Epidermal melanocyte (primary cell): ENCODE measurements around the gene NSMF.

ENCODE experiments used
- DNase-seq: peaks from one replicate; pipeline ENCODE4 v3.0.0; 2011; ENCODE audit warnings: low spot score; ENCODE audit not compliant: insufficient read length

NSMF gene

DNA sequence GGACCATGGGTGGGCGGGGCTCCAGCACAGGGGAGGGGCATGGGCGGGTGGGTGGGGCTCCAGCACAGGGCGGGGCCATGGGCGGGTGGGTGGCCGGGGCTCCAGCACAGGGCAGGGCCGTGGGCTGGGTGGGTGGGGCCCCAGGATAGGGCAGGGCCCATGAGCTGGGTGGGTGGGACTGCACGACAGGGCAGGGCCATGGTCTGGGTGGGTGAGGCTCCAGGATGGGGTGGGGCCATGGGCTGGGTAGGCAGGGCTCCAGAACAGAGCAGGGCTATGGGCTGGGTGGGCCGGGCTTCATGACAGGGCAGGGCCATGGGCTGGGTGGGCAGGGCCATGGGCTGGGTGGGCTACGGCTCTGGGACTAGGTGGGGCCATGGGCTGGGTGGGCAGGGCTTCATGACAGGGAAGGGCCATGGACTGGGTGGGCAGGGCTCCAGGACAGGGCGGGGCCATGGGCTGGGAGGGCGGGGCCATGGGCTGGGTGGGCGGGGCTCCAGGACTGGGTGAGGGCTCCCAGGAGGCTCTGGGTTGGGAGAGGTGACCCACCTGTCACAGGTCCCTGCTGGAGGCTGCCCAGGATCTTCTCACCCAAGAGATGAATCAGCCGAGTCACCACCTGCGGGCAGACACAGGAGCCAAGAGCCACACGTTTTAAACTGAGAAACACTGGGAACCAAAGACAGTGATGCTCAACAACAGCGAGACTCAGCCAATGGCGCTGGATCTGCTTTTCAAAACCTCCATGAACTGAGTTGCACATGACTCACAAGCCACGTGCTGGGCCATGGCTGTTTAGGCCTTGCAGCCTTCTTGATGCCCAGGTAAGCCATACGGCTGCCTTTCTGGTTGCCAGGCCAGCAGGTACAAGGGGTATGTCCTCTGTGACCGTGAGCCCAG, 33.6 kb upstream of the NSMF start:
- DNase-seq, result no peak

DNA sequence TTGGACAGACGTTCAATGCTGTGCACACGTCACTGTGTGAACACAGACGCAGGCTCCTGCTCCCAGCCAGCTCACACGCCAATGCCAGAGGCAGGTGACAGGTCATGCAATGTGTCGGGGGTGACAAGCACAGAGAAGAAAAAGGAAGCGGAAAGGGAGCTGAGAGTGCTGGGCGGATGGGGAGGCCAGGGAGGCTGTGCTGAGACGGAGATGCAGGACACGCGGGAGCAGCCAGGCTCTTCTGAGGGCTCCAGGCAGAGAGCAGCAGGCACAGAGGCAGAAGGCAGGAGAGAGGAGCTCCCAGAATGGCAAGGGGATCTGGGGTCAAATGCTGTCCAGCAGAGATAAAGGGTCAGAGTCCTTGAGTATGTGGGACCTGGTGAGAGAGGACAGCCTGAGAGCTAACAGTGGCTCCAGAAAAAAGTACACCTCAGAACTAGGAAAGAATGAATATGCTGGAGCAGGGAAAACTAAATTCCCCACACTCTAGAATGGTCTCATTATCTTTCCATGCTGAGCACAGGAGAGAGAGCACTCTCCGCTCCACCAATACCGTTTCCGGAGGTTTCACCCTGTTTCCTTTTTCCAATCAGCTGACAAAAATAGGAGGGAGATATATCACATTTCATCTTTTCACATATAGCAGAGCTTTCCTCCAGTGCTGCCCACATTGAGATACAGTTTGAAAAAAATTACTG, 32.8 kb upstream of the NSMF start:
- DNase-seq, result no peak

DNA sequence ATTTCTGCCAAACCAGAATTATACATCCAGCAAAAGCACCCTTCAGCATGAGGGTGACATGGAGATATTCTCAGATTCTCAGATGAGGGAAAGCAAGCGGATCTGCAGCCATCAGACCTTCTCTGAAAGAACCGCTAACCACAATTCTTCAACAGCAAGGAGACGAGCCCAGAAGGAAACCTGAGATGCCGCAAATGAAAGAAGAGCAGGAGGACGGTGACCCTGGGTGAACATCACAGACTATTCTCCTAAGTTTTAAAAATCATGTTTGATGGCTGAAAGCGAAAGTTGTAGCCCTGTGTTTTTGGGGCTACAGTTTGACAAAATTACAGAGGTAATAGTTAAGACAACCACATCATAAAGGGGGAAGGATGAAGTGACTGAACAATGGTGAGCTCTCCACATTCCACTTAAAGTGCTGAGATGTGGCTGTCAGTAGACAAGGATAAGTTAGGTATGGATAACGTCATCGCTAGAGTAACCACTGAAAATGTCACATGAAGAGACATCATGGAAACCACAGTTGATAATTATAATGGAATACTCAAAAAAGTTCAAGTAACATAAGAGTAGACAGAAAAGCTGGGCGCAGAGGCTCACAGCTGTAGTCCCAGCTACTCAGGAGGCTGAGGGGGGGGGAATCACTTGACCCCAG, 31.5 kb upstream of the NSMF start:
- no peak for DNase-seq

DNA sequence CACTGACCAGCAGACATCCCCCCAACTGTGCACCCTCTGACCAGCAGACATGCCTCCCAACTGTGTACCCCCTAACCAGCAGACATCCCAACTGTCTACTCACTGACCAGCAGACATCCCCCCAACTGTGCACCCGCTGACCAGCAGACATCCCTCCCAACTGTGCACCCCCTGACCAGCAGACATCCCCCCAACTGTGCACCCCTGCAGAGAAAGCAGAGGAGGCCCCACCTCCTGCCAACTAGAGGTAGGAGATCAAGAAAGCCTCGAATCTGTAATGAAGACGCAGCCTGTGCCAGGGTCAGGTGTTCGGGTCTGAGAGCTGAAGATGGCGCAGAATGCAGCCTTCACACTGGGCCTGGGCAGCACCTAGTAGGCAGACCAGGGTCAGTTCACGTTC, 29.8 kb upstream of the NSMF start:
- no peak for DNase-seq

DNA sequence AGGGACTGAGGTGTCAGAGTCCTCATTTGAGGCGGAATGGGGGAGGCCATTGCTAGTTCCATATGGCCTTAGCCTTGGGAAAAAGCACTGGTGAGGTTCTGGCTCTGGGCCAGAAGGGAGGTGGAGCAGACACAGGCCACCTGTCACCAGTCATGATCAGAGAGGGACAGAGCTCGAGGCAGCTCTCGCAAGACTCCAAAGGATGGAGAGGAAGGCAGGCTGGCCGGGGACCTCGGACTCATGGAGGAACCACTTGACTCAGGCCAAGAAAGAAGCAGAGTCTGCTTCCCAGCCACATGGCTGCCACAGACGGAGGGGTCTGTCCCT, 29.2 kb upstream of the NSMF start:
- DNase-seq, result no peak

DNA sequence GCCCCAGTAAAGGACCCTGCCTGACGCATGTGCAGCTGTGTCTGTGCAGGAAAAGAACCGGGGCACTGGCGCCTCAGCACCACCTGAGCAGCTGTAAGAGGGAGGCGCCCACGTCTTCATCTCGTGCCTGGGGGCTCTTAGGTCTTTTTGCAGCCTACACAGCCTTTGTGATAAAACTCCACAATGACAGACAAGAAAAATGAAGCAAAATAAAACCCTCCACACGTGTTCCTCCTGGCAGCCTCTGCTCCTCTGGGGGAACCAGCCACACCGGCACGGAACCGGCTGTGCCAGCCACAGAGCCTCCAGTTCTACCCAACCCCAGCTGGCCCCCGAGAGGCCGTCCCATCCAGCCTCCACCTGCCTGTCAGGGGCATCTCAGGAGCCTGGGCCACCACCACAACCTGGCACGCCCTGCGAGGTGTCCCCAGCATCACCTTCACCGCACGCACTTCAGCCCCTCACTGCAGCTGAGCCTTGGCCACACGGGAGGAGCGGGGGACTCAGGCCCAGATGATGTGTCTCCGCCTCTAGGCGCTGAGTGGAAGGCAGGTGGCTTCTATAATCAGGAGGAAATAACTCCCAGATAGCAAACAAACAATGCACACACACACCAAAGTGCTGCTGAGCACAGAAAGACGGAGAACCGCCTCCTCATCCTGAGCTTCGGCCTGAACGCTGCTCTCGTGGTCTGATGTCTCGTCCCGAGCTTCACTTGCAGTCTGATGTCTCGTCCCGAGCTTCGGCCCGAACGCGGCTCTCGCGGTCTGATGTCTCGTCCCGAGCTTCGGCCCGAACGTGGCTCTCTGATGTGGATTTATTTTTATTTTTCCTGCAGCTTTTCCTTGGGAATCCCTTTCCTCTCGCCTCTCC, 28.6 kb upstream of the NSMF start:
- no peak for DNase-seq

DNA sequence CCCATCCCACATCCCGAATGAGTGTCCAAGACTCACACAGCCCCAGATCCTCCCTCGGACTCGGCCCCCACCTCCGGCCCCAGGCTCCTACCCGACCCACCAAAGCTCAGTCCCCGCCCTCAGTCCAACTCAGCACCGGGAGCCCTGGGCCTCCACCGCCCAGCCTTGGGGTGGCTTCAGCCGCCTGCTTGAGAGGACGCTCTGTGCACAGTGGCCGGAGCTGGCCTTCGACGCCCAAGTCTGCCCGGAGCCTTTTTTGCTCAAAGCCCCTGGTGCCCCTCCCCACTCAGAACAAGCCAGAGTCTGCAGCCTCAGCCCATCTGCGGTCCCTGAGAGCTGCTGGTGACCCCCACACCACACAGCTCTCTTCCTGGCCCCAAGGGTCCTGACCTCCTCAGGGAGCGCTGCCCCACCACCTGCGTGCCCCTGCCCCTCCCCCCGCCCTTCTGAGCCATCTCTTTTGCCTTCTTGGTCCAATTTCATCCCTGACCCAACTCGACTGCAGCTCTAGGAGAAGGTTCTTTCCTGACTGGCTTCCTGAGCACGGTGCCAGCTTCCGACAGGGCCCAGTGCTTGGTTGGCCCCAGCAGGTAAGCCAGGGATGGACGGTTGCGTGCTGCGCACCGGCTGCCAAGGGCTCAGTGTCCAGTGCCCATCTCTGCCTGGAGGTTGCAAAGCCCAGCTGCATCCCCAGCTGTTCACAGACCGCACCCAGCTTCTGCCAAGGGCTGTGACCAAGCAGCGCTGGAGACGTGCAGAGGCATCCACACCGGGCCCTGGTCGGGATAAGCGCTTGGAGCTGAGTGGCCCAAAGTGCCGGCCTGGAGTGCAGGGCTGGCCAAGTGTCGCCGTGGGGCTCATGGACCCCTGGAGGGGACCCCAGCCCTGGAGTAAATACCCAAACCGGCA, 27.7 kb upstream of the NSMF start:
- DNase-seq, result no peak

DNA sequence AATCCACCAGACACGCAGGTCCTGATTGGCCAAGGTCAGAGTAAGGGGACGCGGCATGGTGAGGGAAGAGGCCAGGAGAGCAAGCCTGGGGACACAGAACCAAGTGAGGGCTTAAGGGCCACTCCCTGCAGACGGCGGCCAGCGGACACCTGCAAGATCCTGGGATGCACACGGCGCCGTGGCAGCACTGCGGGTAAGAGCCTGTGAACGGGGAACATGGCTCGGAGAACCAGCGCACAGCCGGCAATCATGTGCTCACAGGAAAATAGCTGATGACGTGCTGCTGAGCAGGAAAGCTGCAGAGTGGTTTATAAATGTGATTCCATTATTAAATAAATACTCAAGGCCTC, 27.0 kb upstream of the NSMF start:
- DNase-seq, result no peak

DNA sequence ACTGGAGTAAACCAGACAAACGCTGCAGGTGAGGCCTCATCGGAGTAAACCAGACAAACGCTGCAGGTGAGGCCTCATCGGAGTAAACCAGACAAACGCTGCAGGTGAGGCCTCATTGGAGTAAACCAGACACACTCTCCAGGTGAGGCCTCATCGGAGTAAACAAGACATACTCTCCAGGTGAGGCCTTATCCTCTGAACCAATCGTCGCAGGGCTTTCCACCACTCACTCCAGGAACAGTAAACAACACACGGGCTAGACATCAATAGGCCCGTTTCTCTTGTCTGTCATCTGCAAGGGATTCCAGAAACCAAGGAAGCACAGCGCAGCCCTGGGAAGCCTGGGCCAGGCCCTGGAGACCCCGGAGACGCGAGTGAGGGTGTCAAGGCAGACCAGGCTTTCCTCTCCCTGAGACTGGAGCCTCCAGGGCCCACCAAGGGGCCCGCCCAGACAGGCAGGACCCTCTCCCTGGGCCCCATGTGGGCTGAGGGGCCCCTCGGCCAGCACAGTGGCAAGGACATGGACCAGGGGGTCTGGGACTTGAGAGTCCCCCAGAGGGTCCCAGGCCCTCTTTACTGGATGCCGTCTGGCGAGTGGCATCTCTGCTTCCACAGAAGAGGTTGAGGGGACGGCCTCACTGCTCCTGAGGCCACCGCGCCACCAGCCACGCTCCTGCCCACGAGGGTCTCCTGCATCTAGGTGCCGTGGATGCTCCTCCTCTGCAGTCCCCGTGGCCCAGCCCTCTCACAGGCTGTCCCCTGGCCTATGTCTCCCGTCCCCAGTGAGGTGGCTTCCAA, 26.4 kb upstream of the NSMF start:
- DNase-seq, result no peak

DNA sequence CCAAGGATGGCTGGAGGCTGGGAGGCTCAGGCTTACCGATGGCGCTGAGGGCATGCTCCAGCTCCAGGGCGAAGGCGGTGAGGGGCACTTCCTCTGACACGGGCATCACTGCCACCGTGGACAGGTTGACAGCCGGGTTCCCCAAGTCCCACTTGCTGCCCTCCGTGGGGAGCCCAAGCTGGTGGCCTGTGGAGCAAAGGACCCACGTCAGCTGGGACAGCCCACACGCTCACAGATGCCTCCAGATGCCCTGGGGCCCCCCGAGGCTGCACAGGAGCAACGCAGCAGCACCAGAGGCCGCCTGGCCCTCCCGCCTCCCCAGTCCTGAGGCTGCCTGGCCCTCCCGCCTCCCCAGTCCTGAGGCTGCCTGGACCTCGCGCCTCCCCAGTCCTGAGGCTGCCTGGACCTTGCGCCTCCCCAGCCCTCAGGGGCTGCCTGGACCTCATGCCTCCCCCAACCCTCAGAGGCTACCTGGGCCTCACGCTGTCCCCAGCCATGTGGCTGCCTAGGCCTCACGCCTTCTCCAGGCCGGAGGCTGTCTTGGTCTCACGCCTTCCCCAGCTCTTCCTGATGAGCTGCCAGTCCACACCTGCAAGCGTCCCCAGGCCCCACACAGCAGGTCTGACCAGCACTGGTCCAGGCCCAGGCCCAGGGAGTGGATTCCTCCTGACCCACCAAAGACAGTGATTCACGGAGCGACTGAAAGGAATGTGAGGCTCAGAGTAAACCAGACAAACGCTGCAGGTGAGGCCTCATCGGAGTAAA, 25.6 kb upstream of the NSMF start:
- no peak for DNase-seq

DNA sequence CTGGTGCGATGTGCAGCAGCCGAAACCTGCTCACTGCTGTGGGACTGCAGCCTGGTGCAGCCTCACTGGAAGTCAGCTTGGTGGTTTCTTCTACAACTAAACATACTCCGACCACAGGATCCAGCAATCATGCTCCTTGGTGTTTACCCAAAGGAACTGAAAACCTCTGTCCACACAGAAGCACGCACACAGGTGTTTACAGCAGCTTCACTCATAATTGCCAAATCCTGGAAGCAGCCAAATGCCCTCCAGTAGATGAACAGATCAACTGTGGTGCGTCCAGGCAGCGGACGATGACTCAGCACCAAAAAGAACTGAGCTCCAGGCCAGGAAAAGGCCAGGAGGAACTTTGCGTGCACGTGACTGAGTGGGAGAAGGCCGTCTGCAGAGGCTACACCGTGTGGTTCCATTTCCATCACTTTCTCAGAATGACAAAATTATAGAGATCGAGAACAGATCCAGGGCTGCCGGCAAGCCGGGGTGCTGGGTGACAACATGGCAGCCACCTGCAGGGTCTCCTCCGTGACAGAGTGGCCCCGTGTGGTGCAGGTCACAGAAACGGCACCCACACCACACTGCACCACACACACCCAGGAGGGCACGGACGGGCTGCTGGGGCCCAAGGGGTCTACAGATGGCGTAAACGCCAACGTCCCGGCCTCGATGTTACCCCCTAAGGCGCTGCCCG, 23.1 kb upstream of the NSMF start:
- no peak for DNase-seq

DNA sequence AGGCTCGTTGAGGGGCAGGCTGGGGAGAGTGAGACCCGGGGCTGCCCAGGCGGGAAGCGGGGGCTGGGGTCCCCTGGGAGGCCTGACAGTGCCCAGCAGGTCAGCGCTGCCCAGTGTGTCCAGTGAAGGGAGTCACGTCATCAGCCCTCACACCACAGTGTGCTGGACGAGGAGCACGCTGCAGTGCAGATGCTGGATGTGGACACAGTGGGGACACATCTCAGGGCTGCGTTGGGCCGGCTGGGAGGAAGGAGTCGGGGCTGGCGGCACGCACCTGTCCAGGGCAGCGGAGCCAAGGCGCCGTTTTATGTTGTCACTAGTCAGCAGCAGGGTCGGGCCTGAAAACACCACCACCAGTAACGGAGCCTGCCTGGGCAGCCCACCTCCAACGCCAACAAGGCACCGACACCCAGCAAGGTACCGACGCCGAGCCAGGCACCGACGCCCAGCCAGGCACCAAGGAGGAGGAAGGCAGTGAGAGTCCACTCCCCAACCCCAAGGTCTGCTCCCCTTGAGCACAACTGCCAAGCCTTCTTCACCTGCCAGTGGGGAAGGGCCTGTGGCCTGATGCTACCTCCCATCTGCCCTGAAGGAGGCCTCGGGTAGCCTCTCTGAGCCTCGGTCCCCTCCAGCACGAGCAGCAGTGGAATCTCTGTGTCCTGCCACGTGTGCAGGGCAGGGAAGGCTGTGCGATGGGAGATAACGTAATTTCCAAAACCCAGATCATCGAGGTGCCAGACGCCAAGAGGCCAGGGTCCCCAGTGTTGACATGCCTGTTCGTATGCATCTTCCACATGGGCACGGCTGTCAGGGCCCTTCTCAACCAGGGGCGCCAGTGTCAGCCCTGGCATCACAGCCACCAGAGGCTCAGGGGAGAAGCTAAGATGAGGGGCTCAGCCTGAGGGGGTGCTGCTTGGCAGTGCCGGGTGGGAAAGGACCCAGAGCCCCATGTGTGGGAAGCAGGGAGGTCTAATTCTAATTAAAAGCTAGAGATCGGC, 21.9 kb upstream of the NSMF start:
- DNase-seq, result no peak

DNA sequence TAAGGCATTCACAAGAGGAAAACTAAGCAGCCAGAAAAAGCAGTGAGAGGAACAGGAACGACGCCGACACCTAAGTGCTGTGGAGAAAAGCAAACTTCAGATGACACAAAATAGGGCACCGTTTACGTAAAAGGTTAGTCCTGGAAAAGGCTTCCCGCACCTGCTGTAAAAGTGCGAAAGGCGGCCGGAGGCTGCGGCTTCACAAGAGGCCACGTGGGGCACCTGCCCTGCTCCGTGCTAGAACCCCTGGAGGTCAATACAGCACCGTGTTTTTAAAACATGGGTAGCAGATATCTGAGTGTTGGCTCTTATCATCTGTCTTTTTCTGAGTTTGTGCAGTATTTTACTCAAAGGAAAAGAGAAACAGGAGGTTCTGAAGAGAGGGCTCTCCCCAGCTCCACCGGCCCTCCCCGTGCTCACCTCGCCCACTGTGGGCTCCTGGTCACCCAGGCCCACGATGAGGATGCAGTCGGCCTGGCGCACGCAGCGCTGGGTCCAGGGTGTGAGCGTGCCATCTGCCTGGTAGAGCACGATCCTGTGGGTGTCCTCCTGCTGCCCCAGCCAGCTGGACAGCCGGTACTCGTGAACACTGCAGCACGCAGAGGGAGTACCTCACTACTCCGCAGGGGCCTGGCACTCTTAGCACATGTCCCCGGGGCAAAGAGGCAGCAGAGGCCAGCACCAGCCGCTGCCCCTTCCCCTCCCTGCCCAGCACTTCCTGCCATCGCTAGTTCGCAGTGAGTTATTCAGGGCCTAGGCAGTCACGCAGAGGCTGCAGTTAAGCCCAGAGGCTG, 21.0 kb upstream of the NSMF start:
- no peak for DNase-seq

DNA sequence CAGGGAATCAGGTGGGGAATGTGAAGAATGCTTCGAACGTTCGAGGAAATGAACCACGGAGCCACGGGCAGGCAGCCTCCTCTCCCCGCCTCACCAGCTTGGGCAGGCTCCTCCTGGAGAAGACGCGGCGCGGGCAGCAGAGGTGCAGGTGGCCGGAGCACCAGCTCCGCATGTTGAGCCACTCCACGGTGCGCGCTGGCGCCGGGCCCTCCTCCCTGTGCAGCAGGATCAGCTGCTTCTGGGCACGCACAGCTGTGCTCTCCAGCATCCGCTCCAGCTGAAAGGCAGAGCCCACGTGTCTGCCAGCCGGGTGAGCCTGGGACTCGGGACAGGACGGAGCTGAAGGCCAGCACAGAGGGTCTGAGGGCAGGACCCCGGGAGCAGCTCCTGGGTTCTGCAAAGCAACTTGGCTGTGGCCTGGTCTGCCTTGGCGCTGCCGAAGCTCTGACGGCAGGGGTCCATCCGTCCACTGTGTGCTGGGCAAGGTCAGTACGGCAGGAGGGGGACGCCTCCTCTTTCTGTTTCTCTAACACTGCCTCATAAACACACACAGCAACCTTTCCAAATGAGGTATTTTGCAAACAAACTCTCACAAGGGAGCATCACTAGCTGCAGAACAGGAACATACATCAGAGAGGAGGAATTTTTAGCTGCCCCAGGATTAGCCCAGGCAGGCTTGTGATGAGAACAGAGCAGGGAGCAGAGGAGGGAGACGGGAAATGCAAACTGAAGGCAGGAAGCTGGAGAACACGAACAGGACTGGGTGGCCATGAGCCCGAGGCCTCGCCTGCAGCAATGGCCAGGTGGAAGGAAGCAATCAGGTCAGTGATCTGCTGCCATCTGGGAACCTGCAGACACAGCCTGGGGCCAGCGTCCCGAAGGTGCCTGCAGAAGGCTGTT, 20.1 kb upstream of the NSMF start:
- no peak for DNase-seq

DNA sequence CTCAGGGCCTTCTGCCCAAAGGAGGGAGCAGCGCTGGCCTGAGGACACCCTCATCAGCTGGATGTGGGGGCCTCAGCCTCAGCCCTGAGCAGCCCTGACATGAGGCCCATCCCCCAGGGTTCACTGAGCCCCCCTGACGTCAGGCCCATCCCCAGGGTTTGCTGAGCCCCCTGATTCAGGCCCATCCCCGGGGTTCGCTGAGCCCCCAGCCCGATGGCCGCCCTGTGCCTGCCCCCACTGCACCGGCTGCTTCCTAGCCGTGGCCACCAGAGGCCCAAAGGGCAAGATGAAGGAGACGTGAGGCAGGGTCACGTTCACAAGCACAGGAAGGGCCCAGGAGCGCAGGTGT, 19.5 kb upstream of the NSMF start:
- no peak for DNase-seq
